Neuronal stem cell (in vitro differentiated cells): ENCODE data around the gene GABRR3. TPM values are rescaled to one million over a fixed set of nuclear protein-coding genes. Genes with fewer than 3 reads are reported as not detected.

Source experiments
- DNase-seq: peaks from one replicate; pipeline ENCODE4 v3.0.0-alpha.2; 2013; ENCODE audit warnings: low spot score
- H2AFZ ChIP-seq: one replicate; pipeline ENCODE4 v1.6.1; 2013; ENCODE audit warnings: mild to moderate bottlenecking, low read length, inconsistent platforms
- H2AK5ac ChIP-seq: 2 replicates; pipeline ENCODE4 v1.6.1; 2013; ENCODE audit warnings: low read depth, mild to moderate bottlenecking, inconsistent platforms, low read length, moderate library complexity, mixed read lengths
- H2BK120ac ChIP-seq: 2 replicates; pipeline ENCODE4 v1.6.1; 2013; ENCODE audit warnings: low read depth, mild to moderate bottlenecking, inconsistent platforms, low read length, moderate library complexity, mixed read lengths
- H2BK12ac ChIP-seq: one replicate; pipeline ENCODE4 v1.6.1; 2013; ENCODE audit warnings: low read length, inconsistent platforms
- H2BK15ac ChIP-seq: 2 replicates; pipeline ENCODE4 v1.6.1; 2013; ENCODE audit warnings: mild to moderate bottlenecking, low read length, inconsistent platforms, mixed read lengths
- H2BK5ac ChIP-seq: one replicate; pipeline ENCODE4 v1.6.1; 2013; ENCODE audit warnings: inconsistent platforms, mild to moderate bottlenecking, low read length, moderate library complexity
- H3K14ac ChIP-seq: one replicate; pipeline ENCODE4 v1.6.1; 2013; ENCODE audit warnings: low read length, inconsistent platforms
- H3K18ac ChIP-seq: 2 replicates; pipeline ENCODE4 v1.6.1; 2013; ENCODE audit warnings: low read length, inconsistent platforms
- H3K23ac ChIP-seq: 2 replicates; pipeline ENCODE4 v1.6.1; 2013; ENCODE audit warnings: low read depth, mild to moderate bottlenecking, mixed read lengths, low read length, inconsistent platforms; ENCODE audit not compliant: poor library complexity
- H3K27ac ChIP-seq: replicated peaks from 3 replicates; pipeline ENCODE4 v1.5.1; 2013; ENCODE audit warnings: low read length, inconsistent platforms
- H3K27me3 ChIP-seq, 3 experiments: 2 replicates each; pipeline ENCODE4 v1.6.1; 2013; ENCODE audit warnings: low read length in 3 of 3, mild to moderate bottlenecking in 2 of 3, inconsistent platforms in 1 of 3, low read depth in 1 of 3, mixed read lengths in 1 of 3, moderate library complexity in 1 of 3; ENCODE audit not compliant: control insufficient read depth in 3 of 3, insufficient read depth in 3 of 3
- H3K36me3 ChIP-seq, 2 donors: replicated peaks in 1 of 2; 2 replicates each; pipeline ENCODE4 v1.6.1; 2013; ENCODE audit warnings: low read length in 2 of 2; ENCODE audit not compliant: control insufficient read depth in 2 of 2, insufficient read depth in 2 of 2
- H3K4ac ChIP-seq: 2 replicates; pipeline ENCODE4 v1.6.1; 2013; ENCODE audit warnings: inconsistent platforms, mild to moderate bottlenecking, low read length, moderate library complexity
- H3K4me1 ChIP-seq, 2 donors: 1 replicate in 1 of 2; 2 replicates in 1 of 2; pipeline ENCODE4 v1.6.1; 2013; ENCODE audit warnings: low read length in 2 of 2, low read depth in 1 of 2; ENCODE audit not compliant: control insufficient read depth in 2 of 2, insufficient read depth in 1 of 2
- H3K4me2 ChIP-seq: one replicate; pipeline ENCODE4 v1.6.1; 2013; ENCODE audit warnings: mild to moderate bottlenecking, low read length, inconsistent platforms; ENCODE audit not compliant: insufficient read depth, poor library complexity, severe bottlenecking
- H3K4me3 ChIP-seq, 2 donors: 2 replicates each; pipeline ENCODE4 v1.5.1; 2013; ENCODE audit warnings: low read length in 2 of 2, mild to moderate bottlenecking in 2 of 2, inconsistent platforms in 1 of 2, moderate library complexity in 1 of 2
- H3K79me1 ChIP-seq: one replicate; pipeline ENCODE4 v1.6.1; 2013; ENCODE audit warnings: low read depth, mild to moderate bottlenecking, inconsistent platforms, low read length, moderate library complexity
- H3K9ac ChIP-seq: one replicate; pipeline ENCODE4 v1.6.1; 2013; ENCODE audit warnings: mild to moderate bottlenecking, low read depth, low read length, inconsistent platforms; ENCODE audit not compliant: poor library complexity
- H3K9me3 ChIP-seq, 2 donors: replicated peaks in 1 of 2; 2 replicates each; pipeline versions ENCODE3 to v1.6.1; 2013; ENCODE audit warnings: low read length in 2 of 2, mild to moderate bottlenecking in 2 of 2, inconsistent platforms in 1 of 2, low read depth in 1 of 2, mixed read lengths in 1 of 2, moderate library complexity in 1 of 2; ENCODE audit not compliant: control insufficient read depth in 2 of 2, insufficient read depth in 1 of 2
- H4K8ac ChIP-seq: one replicate; pipeline ENCODE4 v1.6.1; 2013; ENCODE audit warnings: low read depth, mild to moderate bottlenecking, inconsistent platforms, low read length, moderate library complexity
- H4K91ac ChIP-seq: one replicate; pipeline ENCODE4 v1.6.1; 2013; ENCODE audit warnings: low read length, low read depth, mild to moderate bottlenecking, inconsistent platforms; ENCODE audit not compliant: poor library complexity
- WGBS, 2 donors: extraction: QIAGEN DNeasy Blood & Tissue Kit; methylation state at CpG; one replicate each; pipeline ENCODE4 v1.1.7; 2013; ENCODE audit warnings: missing lambda C conversion rate in 2 of 2, mixed read lengths in 1 of 2; ENCODE audit not compliant: insufficient read length in 2 of 2, insufficient replicate concordance in 1 of 2; ENCODE audit errors: extremely low coverage in 2 of 2; 5-methylcytosine and 5-hydroxymethylcytosine counted together
- polyA plus RNA-seq, 2 experiments: library from polyadenylated mRNA; stranded (reverse); fragments of 200-250 nt; gene quantifications; one replicate each; pipeline ENCODE4 v1.2.3, GENCODE V29; 2013

The GABRR3 gene
- not detected for polyA plus RNA-seq (2013, experiment 1 of 2)
- polyA plus RNA-seq (2013, experiment 2 of 2), result not detected

DNA sequence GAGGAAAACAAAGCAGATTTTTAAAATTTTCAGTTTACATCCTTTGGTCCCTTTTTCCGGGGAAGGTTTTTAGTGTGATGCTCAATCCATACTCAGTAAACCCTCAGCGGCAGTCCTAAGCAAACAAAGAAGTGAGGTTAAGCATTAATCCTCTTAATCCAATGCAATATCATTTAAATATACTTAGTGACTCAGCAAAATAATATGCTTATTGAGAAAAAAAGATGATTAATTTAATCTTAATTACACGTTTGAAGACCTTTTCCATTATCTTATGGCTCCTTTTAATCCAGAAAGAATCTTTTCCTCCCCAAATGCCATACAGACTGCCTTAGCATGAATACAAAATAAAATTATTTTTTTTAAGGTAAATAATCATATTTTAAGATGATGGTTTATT lies at the start of gene GABRR3:
GABRR3 (minus strand) TSS at position 108 of the 400 bp plus-strand sequence. CDS start 328 bp downstream, outside the sequence.
- peaks cover 0 to 10% (median 0%) of the 10 kb centered on the region in 3 experiments for H3K27me3 ChIP-seq
- no peak for DNase-seq
- H2BK15ac ChIP-seq, result no peak within 1 kb of the TSS
- H3K4ac ChIP-seq, result no peak within 1 kb of the TSS
- no CpG with 5 or more reads among the region's 3 CpGs for WGBS, 2 donors
- no peak within 1 kb of the TSS for H4K91ac ChIP-seq
- no peaks in the 10 kb centered on the region for H3K9me3 ChIP-seq
- no peak within 1 kb of the TSS for H4K8ac ChIP-seq
- H3K18ac ChIP-seq, result no peak within 1 kb of the TSS
- H2AFZ ChIP-seq, result no peak within 1 kb of the TSS
- H3K4me1 ChIP-seq, result no peaks in the 10 kb centered on the region
- no peak within 1 kb of the TSS for H3K27ac ChIP-seq
- no peak within 1 kb of the TSS for H2BK12ac ChIP-seq
- no peaks in the 10 kb centered on the region for H3K36me3 ChIP-seq
- H3K4me2 ChIP-seq, result no peak within 1 kb of the TSS
- H3K79me1 ChIP-seq, result no peaks in the 10 kb centered on the region
- no peak within 1 kb of the TSS for H3K9ac ChIP-seq
- no peak within 1 kb of the TSS for H2AK5ac ChIP-seq
- H3K14ac ChIP-seq, result no peak within 1 kb of the TSS
- H3K23ac ChIP-seq, result no peak within 1 kb of the TSS
- H3K4me3 ChIP-seq, result no peak within 1 kb of the TSS
- H2BK120ac ChIP-seq, result no peak within 1 kb of the TSS
- H2BK5ac ChIP-seq, result no peak within 1 kb of the TSS

DNA sequence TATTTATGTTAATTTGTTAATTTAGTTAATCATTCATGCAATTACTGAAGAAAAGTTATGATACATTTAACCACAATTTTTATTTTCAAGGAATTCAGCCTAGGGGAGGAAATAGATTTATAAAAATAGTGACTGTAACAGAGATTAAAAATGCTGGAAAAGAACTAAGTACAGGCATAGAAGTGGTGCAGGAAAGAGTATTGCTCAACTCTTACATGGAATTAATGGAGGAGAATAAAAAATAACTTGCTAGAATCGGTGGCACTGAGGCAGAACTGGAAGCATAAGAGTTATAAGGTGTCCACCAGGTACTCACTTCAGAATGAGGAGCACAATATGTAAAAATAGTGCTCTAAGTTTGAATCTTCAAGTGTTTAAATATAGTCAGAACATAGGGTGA lies 38.4 kb upstream of the GABRR3 start:
- H4K8ac ChIP-seq, result no peak overlapping the region
- H2AK5ac ChIP-seq, result no peak overlapping the region
- no peak overlapping the region for H3K4me3 ChIP-seq
- H3K4me2 ChIP-seq, result no peak overlapping the region
- no peaks in the 10 kb centered on the region for H3K9me3 ChIP-seq
- no peak overlapping the region for H2BK15ac ChIP-seq
- WGBS, 2 donors, result no CpG with 5 or more reads among the region's 1 CpG
- H3K18ac ChIP-seq, result no peak overlapping the region
- no peak overlapping the region for H3K14ac ChIP-seq
- H3K23ac ChIP-seq, result no peak overlapping the region
- no peaks in the 10 kb centered on the region for H3K27me3 ChIP-seq
- no peak overlapping the region for H2BK12ac ChIP-seq
- no peak overlapping the region for H4K91ac ChIP-seq
- no peaks in the 10 kb centered on the region for H3K79me1 ChIP-seq
- no peaks in the 10 kb centered on the region for H3K36me3 ChIP-seq
- H2BK120ac ChIP-seq, result no peak overlapping the region
- no peak overlapping the region for H2BK5ac ChIP-seq
- H3K4ac ChIP-seq, result no peak overlapping the region
- peaks cover 0 to 2% of the 10 kb centered on the region in 2 donors for H3K4me1 ChIP-seq
- no peak overlapping the region for H3K27ac ChIP-seq
- no peak overlapping the region for H2AFZ ChIP-seq
- no peak overlapping the region for H3K9ac ChIP-seq
- DNase-seq, result no peak

DNA sequence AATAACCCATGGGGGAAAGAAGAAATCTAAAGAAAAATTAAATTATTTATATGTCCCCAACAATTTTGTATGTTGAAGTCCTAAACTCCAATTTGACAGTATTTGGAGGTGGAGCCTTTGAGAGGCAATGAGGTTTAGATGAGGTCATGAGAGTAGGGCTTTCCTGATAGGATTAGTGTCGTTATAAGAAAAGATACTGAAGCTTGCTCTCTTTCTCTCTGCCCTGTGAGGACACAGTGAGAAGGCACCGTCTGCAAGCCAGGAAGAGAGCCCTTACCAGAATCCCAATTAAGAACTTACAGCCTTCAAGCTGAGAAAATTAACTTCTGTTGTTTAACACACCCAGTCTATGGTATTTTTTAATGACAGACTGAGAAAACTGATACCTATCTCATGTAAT lies 35.7 kb upstream of the GABRR3 start:
- Histone ChIP-seq H3K27ac (no peak overlapping the region), H2BK12ac (no peak overlapping the region), H3K4me3 (no peak overlapping the region), H3K4ac (no peak overlapping the region), H2AFZ (no peak overlapping the region), H2AK5ac (no peak overlapping the region), H2BK5ac (no peak overlapping the region), H2BK15ac (no peak overlapping the region), H3K23ac (no peak overlapping the region), H3K79me1 (no peaks in the 10 kb centered on the region), H3K36me3 (no peaks in the 10 kb centered on the region), H3K14ac (no peak overlapping the region), H3K9ac (no peak overlapping the region), H3K4me2 (no peak overlapping the region), H3K4me1 (peaks cover 0 to 2% of the 10 kb centered on the region in 2 donors), H3K27me3 (no peaks in the 10 kb centered on the region), H4K91ac (no peak overlapping the region), H3K9me3 (no peaks in the 10 kb centered on the region), H2BK120ac (no peak overlapping the region), H4K8ac (no peak overlapping the region), H3K18ac (no peak overlapping the region)
- no CpG with 5 or more reads among the region's 2 CpGs for WGBS, 2 donors
- peak; percentile 20 for DNase-seq

DNA sequence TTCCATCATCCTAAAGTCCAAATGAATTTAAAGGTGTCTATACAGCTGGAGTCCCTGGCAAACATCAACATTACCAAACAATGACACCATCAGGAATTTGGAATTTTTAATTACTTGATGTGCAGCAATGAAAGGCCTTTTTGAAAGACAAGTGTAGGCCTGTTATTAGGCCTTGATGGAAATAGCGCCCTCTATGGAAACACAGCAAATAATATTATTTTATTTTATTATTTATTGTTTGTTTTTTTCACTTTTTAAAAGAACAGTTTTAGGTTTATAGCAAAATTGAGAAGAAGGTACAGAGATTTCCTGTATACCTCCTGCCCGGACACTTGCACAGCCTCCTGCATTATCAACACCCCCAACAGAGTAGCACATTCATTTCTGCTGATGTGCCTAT lies 33.7 kb upstream of the GABRR3 start:
- no peak for DNase-seq
- Histone ChIP-seq H3K4me2 (no peak overlapping the region), H3K9ac (no peak overlapping the region), H4K8ac (no peak overlapping the region), H3K23ac (no peak overlapping the region), H2BK15ac (no peak overlapping the region), H2AFZ (no peak overlapping the region), H2BK120ac (no peak overlapping the region), H3K79me1 (no peaks in the 10 kb centered on the region), H3K36me3 (no peaks in the 10 kb centered on the region), H4K91ac (no peak overlapping the region), H2AK5ac (no peak overlapping the region), H3K14ac (no peak overlapping the region), H3K27me3 (no peaks in the 10 kb centered on the region), H3K9me3 (no peaks in the 10 kb centered on the region), H3K4me3 (no peak overlapping the region), H3K4me1 (peaks cover 0 to 2% of the 10 kb centered on the region in 2 donors), H3K27ac (no peak overlapping the region), H3K18ac (no peak overlapping the region), H2BK5ac (no peak overlapping the region), H3K4ac (no peak overlapping the region), H2BK12ac (no peak overlapping the region)
- no CpG with 5 or more reads among the region's 2 CpGs for WGBS, 2 donors
